Erythroblast (primary cell): ENCODE measurements around the gene LIME1.

Experiments
- DNase-seq, 2 experiments: peaks; one replicate each; lab custom pipeline; 2025; lab: John Stamatoyannopoulos, UW
- GATA1 ChIP-seq: IDR thresholded peaks from 2 replicates; pipeline ENCODE4 v1.6.1; 2011; ENCODE audit warnings: low read depth, mild to moderate bottlenecking, control low read depth, low read length, moderate library complexity
- POLR2A ChIP-seq: IDR thresholded peaks from 2 replicates; pipeline ENCODE4 v1.6.1; 2011; ENCODE audit warnings: mild to moderate bottlenecking, low read length

The LIME1 gene

DNA sequence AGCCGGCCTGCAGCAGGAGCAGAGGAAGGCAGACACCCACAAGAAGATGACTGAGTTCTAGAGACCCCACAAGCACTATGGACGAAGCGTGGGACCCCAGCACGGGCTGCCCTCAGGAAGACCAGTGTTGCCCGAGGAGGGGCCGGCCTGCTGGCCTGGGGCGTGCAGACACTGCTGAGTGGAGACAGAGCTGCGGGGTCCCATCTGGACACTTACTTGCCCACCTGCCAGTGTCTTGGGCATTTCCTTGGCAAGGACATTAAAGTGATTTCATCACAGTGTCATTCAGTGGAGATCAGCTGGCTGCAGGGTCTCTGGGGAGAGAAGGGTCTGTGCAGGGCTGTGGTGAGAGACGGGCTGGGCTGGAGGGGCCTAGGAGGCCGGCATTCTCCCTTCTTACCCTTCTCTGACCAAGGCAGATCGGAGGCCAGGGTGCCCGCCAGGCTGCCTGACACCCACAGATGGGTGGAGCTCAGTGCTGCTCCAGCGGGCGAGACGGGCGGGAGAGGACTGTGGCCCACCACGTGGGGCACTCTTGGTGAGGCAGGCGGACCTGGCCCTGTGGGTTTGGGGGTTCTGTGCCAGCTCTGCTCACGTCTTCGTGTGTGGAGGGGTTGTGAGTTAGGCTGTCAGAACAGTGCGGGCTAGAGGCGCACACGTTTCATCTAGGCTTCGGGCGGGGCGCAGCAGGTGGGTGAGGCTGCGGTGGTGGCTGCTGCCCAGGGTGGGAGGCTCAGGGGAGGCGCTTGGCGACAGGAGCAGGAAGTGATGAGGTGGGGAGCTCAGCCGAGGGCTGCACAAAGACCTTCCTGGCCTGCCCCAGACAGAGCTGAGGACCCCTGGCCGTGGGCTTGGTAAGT lies at the start of gene LIME1:
Gene LIME1, plus strand, starts transcription at position 806 of the 860 bp plus-strand sequence. CDS start 886 bp downstream, outside the sequence.
- no peak for TF ChIP-seq POLR2A
- no peak for TF ChIP-seq GATA1

DNA sequence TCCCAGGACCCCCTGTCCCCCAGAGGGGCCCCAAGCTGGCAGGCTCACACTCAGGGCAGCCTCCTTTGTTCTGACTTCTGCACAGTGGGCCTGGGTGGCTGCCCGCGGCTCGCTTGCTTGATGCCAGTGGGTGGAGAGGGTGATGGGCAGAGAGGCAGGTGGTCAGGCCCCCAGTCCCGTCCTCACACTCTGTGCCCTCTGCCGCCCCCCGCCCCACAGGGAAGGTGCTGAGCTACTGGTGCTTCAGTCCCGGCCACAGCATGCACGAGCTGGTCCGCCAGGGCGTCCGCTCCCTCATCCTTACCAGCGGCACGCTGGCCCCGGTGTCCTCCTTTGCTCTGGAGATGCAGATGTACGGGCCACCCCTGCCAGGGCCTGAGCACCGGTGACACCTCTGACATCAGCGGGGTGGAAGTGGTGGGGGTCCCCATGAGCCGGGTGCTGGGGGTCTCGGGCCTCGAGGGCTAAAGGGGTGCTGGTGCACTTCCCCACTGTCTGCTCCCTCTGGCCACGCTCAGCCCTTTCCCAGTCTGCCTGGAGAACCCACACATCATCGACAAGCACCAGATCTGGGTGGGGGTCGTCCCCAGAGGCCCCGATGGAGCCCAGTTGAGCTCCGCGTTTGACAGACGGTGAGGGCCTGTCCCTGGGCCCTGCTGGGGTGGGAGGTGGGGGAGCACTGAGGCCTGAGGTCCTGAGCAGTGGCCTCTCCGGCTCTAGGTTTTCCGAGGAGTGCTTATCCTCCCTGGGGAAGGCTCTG lies 48.9 kb upstream of the LIME1 start:
- DNase-seq: no peak
- TF ChIP-seq GATA1 (no peak), POLR2A (no peak)

More for the DNA sequence above, at the start of gene LIME1:
- no peak for DNase-seq

- no peak for DNase-seq
- no peak for TF ChIP-seq POLR2A
- TF ChIP-seq GATA1: no peak
These were observed 48.0 kb upstream of the LIME1 start for GRCh38 chr20:63688228-63689045.

- no peak for DNase-seq
- TF ChIP-seq POLR2A (no peak), GATA1 (no peak)
These were observed 47.1 kb upstream of the LIME1 start for GRCh38 chr20:63689046-63690002.

- no peak for DNase-seq
These were observed 46.2 kb upstream of the LIME1 start for GRCh38 chr20:63690003-63690897.

DNA sequence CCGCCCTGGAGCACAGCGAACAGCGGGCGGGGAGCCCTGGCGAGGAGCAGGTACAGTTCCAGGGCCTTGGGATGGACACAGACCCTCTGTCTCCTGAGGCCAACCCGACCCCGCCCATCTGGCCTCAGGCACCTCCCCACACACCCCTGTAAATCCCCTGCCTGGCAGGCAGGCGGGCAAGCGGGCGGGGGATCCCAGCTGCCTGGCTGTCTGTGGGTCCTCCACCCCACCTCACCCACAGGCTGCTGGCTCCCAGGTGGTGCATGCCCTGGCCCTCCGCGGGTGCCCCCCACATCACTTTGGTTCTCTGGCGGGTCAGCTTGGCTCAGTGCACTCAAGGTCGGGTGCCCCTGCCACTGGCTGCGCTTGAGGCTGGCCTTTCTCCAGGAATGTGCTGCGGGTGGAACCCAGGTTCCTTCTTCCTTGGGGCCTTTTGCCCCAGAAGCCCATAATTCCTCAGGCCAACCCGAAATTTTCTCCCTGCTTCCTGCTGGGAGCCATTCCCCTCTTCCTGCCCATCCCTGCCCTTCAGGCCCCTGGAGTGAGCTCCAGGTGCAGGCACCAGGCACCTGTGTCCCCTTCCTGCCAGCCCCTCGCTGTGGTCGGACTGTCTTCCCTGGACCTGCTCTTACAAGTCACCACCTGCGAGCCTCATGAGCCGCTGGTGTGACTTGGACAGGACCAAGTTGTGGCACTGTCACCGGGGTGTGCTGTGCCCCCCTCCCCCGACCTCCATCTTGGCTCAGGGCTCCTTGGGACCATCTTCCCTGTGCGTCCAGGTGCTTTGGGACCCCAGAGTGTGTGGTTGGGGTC lies 45.4 kb upstream of the LIME1 start:
- TF ChIP-seq GATA1: no peak
- no peak for TF ChIP-seq POLR2A
- no peak for DNase-seq

More at GRCh38 chr20:63690003-63690897, 46.2 kb upstream of the LIME1 start:
- no peak for TF ChIP-seq POLR2A
- no peak for TF ChIP-seq GATA1

DNA sequence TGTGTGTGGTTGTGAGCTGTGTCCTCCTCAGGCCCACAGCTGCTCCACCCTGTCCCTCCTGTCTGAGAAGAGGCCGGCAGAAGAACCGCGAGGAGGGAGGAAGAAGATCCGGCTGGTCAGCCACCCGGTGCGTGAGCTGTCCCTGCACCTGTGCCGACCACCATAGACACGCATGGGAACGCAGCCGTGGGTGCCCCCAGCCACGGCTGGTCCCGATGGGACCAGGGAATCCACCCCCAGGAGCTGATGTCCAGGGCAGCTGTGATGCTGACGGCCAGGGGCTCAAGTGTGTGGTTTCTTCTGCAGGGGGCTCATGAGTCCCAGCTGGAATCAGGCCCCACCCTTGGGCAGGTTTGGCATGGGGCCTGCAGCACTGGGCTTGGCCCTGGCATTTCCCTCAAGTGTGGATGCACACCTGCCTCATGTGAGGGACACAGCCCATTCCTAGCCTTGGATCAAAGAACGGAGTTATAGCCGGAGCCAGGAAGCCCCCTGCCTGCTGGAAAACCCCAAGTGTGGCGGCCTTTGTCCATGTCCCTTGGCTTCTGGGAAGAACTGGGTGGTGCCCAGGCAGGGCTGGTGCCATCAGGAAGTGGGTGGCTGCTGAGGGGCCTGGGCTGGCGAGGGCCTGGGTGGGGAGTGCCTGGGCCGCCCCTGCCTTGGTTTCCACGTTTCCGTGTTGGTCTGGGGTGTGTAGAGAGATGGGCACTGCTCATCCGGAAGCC lies 44.6 kb upstream of the LIME1 start:
- DNase-seq: no peak
- no peak for TF ChIP-seq GATA1
- TF ChIP-seq POLR2A: no peak

- TF ChIP-seq GATA1: no peak
- TF ChIP-seq POLR2A: no peak
- DNase-seq: no peak
These were observed 43.9 kb upstream of the LIME1 start for GRCh38 chr20:63692436-63693082.

DNA sequence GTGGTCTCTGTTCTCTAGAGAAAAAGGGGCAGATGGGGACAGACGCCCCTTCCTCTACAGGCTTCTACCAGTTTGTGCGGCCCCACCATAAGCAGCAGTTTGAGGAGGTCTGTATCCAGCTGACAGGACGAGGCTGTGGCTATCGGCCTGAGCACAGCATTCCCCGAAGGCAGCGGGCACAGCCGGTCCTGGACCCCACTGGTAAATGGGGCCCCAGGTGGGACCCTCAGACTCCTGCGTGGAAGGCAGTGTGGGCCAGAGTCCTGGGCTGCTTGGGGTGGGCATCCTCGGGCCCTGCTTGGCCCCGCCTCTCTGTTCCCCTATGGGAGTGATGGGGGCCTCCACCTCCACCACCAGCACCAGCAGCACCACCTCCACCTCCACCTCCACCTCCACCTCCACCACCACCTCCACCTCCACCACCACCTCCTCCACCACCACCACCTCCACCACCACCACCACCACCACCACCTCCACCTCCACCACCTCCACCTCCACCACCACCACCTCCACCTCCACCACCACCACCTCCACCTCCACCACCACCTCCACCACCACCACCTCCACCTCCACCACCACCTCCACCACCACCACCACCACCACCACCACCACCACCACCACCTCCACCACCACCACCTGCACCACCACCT lies 43.3 kb upstream of the LIME1 start:
- no peak for DNase-seq

More for the DNA sequence above, 43.3 kb upstream of the LIME1 start:
- no peak for TF ChIP-seq GATA1
- no peak for TF ChIP-seq POLR2A
